ENCODE measurements around the gene MLH3. TPM values are rescaled to one million over a fixed set of nuclear protein-coding genes. Genes with fewer than 3 reads are reported as not detected.

MLH3 gene
- polyA plus RNA-seq, 1 donor from 2014 or later: 17.3 TPM

DNA sequence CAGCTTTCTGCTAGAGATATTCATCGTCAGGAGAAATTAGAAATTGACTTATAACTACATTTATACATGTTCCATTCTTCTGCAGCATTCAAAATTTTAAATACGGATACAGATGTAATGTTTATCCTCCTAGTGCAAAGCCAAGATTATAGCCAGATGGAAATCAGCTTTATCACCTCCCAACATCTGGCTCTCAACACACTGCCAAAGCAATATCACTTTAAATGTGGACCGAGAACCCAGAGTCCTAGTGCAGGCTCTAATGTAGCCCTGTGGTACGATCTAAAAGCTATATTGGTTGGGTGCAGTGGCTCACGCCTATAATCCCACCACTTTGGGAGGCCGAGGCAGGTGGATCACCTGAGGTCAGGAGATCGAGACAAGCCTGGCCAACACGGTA, 6.5 kb downstream of the MLH3 start:
- Histone ChIP-seq H3K27me3 (ENCODE audit: insufficient read depth, low read depth, low read length) (no peaks in the 10 kb centered on the region), H3F3A (ENCODE audit: insufficient read depth, low read length, poor library complexity, severe bottlenecking) (no peaks in the 10 kb centered on the region), H3K4me2 (ENCODE audit: low read length) (no peak overlapping the region), H3K79me2 (replicated peaks; ENCODE audit: insufficient read depth, low read length) (no peaks in the 10 kb centered on the region), H3K9me3 (ENCODE audit: low read length) (no peaks in the 10 kb centered on the region), H3K9me2 (ENCODE audit: insufficient read depth, low read length) (no peaks in the 10 kb centered on the region), H4K20me1 (ENCODE audit: insufficient read depth) (no peaks in the 10 kb centered on the region), H3K9ac (ENCODE audit: low read length) (no peak overlapping the region), H3K27ac (ENCODE audit: low read length) (no peak overlapping the region), H3K36me3 (ENCODE audit: insufficient read depth, low read length) (no peaks in the 10 kb centered on the region), H2AFZ (ENCODE audit: low read depth, low read length) (no peak overlapping the region), H3K4me3 (ENCODE audit: low read length) (no peak overlapping the region)
- TF ChIP-seq SMC3 (conservative IDR thresholded peaks at IDR 0.05; ENCODE audit: poor library complexity) (no peak), RAD21 (conservative IDR thresholded peaks at IDR 0.05) (no peak), MXI1 (conservative IDR thresholded peaks at IDR 0.05; ENCODE audit: poor library complexity, severe bottlenecking) (no peak), EP300 (conservative IDR thresholded peaks at IDR 0.05; ENCODE audit: poor library complexity, severe bottlenecking) (no peak), POLR2AphosphoS5 (IDR thresholded peaks at IDR 0.05) (no peak), EZH2 (IDR thresholded peaks at IDR 0.05; ENCODE audit: borderline replicate concordance, insufficient read depth, low read length, poor library complexity, severe bottlenecking) (no peak)
- TF ChIP-seq, protein P1, sequence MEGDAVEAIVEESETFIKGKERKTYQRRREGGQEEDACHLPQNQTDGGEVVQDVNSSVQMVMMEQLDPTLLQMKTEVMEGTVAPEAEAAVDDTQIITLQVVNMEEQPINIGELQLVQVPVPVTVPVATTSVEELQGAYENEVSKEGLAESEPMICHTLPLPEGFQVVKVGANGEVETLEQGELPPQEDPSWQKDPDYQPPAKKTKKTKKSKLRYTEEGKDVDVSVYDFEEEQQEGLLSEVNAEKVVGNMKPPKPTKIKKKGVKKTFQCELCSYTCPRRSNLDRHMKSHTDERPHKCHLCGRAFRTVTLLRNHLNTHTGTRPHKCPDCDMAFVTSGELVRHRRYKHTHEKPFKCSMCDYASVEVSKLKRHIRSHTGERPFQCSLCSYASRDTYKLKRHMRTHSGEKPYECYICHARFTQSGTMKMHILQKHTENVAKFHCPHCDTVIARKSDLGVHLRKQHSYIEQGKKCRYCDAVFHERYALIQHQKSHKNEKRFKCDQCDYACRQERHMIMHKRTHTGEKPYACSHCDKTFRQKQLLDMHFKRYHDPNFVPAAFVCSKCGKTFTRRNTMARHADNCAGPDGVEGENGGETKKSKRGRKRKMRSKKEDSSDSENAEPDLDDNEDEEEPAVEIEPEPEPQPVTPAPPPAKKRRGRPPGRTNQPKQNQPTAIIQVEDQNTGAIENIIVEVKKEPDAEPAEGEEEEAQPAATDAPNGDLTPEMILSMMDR (IDR thresholded peaks at IDR 0.05; ENCODE audit: poor library complexity, severe bottlenecking): no peak
- TF ChIP-seq, protein P2, sequence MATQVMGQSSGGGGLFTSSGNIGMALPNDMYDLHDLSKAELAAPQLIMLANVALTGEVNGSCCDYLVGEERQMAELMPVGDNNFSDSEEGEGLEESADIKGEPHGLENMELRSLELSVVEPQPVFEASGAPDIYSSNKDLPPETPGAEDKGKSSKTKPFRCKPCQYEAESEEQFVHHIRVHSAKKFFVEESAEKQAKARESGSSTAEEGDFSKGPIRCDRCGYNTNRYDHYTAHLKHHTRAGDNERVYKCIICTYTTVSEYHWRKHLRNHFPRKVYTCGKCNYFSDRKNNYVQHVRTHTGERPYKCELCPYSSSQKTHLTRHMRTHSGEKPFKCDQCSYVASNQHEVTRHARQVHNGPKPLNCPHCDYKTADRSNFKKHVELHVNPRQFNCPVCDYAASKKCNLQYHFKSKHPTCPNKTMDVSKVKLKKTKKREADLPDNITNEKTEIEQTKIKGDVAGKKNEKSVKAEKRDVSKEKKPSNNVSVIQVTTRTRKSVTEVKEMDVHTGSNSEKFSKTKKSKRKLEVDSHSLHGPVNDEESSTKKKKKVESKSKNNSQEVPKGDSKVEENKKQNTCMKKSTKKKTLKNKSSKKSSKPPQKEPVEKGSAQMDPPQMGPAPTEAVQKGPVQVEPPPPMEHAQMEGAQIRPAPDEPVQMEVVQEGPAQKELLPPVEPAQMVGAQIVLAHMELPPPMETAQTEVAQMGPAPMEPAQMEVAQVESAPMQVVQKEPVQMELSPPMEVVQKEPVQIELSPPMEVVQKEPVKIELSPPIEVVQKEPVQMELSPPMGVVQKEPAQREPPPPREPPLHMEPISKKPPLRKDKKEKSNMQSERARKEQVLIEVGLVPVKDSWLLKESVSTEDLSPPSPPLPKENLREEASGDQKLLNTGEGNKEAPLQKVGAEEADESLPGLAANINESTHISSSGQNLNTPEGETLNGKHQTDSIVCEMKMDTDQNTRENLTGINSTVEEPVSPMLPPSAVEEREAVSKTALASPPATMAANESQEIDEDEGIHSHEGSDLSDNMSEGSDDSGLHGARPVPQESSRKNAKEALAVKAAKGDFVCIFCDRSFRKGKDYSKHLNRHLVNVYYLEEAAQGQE (IDR thresholded peaks at IDR 0.05; ENCODE audit: borderline replicate concordance): no peak

DNA sequence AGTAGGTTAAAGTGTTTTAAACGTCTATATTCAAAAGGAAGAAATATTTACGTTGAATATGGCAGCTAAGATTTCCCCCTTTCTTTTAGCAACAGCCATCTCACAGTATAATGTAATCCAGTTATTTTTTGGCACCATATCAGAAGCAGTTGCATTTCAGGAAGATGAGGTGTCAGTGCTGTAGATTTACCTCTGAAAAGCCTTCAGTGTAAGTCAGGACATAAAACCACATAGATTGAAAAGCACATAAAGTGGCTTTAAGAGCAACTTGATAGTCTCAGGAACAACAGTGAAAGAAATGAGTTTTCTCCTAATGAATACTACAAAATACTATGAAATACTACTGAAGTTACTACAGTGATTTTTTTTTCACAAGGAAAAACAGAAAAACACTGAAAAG, 6.9 kb downstream of the MLH3 start:
- H2AFZ ChIP-seq (ENCODE audit: low read depth, low read length): no peak overlapping the region
- no peak overlapping the region for H3K9ac ChIP-seq (ENCODE audit: low read length)
- no peak overlapping the region for H3K27ac ChIP-seq (ENCODE audit: low read length)
- no peaks in the 10 kb centered on the region for H3K9me3 ChIP-seq (ENCODE audit: low read length)
- no peaks in the 10 kb centered on the region for H4K20me1 ChIP-seq (ENCODE audit: insufficient read depth)
- no peak overlapping the region for H3K4me3 ChIP-seq (ENCODE audit: low read length)
- H3F3A ChIP-seq (ENCODE audit: insufficient read depth, low read length, poor library complexity, severe bottlenecking): no peaks in the 10 kb centered on the region
- no peaks in the 10 kb centered on the region for H3K27me3 ChIP-seq (ENCODE audit: insufficient read depth, low read depth, low read length)
- TF ChIP-seq EZH2 (IDR thresholded peaks at IDR 0.05; ENCODE audit: borderline replicate concordance, insufficient read depth, low read length, poor library complexity, severe bottlenecking): no peak
- TF ChIP-seq RAD21 (conservative IDR thresholded peaks at IDR 0.05): no peak
- no peak for TF ChIP-seq TAF1 (IDR thresholded peaks at IDR 0.05; ENCODE audit: low read depth)
- TF ChIP-seq POLR2AphosphoS5 (IDR thresholded peaks at IDR 0.05): no peak
- TF ChIP-seq SMC3 (conservative IDR thresholded peaks at IDR 0.05; ENCODE audit: poor library complexity): no peak
- TF ChIP-seq MXI1 (conservative IDR thresholded peaks at IDR 0.05; ENCODE audit: poor library complexity, severe bottlenecking): no peak
- TF ChIP-seq EP300 (conservative IDR thresholded peaks at IDR 0.05; ENCODE audit: poor library complexity, severe bottlenecking): no peak
- H3K36me3 ChIP-seq (ENCODE audit: insufficient read depth, low read length): no peaks in the 10 kb centered on the region
- no peak overlapping the region for H3K4me2 ChIP-seq (ENCODE audit: low read length)
- no peaks in the 10 kb centered on the region for H3K79me2 ChIP-seq (replicated peaks; ENCODE audit: insufficient read depth, low read length)
- no peaks in the 10 kb centered on the region for H3K9me2 ChIP-seq (ENCODE audit: insufficient read depth, low read length)

Measured in neural cell (in vitro differentiated cells).